ENCODE measurements around the gene PTPRM.

Gene PTPRM

DNA sequence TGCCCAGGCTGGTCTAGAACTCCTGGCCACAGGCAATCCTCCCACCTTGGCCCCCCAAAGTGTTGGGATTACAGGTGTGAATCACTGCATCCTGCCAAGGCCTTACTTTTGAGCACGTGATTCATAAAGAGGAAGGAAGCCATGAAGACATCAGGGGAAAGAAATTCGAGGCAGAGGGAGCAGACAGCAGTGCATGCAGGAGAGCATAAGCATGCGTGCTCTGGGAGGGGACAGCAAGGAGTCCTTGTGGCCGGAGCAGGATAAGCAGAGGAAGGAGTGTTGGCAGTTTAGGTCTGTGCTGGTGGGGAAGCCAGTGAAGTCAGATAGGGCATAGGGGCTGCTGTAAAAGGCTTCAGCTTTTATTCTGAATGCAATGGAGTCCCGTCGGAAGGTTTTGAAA lies 641.6 kb downstream of the PTPRM start:
- Histone ChIP-seq H2BK12ac (ENCODE audit: low read length in 2 of 2) (no peak overlapping the region), H3K14ac (ENCODE audit: low read length in 2 of 2) (no peak overlapping the region), H3K27ac (ENCODE audit: low read length, poor library complexity, severe bottlenecking) (no peak overlapping the region), H2AK5ac (ENCODE audit: low read length, severe bottlenecking) (no peak overlapping the region), H3K4me3 (ENCODE audit: insufficient read depth in 1 of 2, low read depth in 1 of 2, low read length in 2 of 2) (no peak overlapping the region), H3K36me3 (ENCODE audit: control insufficient read depth in 1 of 2, insufficient read depth in 2 of 2, low read depth in 1 of 2, low read length in 2 of 2) (peaks cover 3 to 10% of the 10 kb centered on the region in 2 experiments), H3K9me3 (ENCODE audit: control insufficient read depth, low read length) (no peaks in the 10 kb centered on the region), H3K27me3 (ENCODE audit: control insufficient read depth in 1 of 2, insufficient read depth in 1 of 2, low read length in 2 of 2) (no peaks in the 10 kb centered on the region), H3K23ac (ENCODE audit: low read length in 2 of 2) (no peak overlapping the region), H3K4me2 (ENCODE audit: low read length, poor library complexity, severe bottlenecking) (no peak overlapping the region), H4K91ac (ENCODE audit: low read length) (no peak overlapping the region), H2BK120ac (ENCODE audit: low read depth, low read length) (no peak overlapping the region), H2AFZ (ENCODE audit: low read depth, low read length) (no peak overlapping the region), H3K18ac (ENCODE audit: low read depth in 1 of 2, low read length in 2 of 2) (no peak overlapping the region), H3K79me1 (replicated peaks; ENCODE audit: low read length, poor library complexity, severe bottlenecking) (peaks cover 6% of the 10 kb centered on the region), H2BK5ac (ENCODE audit: low read depth, low read length, poor library complexity, severe bottlenecking) (no peak overlapping the region), H2BK15ac (ENCODE audit: low read depth, poor library complexity, severe bottlenecking) (no peak overlapping the region), H4K8ac (ENCODE audit: low read length) (no peak overlapping the region), H3K4me1 (ENCODE audit: control insufficient read depth, insufficient read depth, low read depth, low read length) (peaks cover 6% of the 10 kb centered on the region), H3K9ac (ENCODE audit: low read length) (no peak overlapping the region), H3K4ac (ENCODE audit: low read depth in 1 of 2, low read length in 2 of 2) (no peak overlapping the region)
- DNase-seq, result no peak
- 67% methylated on average over 6 of the region's 6 CpGs for whole genome bisulfite sequencing

DNA sequence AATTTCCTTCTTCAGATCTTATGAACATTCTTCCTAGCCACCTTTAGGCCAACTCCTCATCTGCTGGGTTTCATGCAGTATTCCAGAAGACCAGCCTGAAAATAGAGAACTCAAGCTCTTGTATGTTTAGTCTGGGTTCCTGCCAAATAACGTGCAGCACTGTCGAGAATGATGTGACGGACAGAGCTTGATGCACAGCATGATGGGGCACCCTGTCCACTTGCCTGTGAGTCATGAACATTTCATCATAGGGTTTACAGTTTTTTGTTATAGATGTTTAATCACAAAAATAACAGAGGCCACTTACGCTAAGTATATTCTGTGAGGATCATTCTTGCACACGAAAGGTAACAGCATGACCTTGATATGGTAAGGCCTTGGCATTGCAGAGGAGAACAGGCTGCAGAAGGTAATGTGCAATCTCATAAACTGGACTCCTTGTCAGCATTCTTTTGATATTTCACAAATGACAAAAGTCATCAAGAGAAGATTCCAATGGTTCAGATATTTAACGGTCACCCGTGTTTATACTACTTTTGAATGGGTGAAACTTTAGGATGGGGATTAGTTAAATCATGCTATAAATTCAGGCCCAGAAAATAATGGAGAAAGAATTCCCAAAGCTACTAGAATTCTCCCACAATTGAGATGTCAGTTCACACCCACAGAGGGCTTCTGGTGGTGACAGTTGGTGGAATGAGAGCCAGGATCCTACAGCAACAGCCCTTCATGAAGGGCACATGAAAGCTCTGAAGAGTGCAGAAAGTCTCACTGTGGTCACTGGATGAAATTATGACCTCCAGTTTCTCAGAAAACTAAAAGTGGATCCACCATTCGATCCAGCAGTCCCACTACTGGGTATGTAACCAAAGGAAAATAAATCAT lies 646.0 kb downstream of the PTPRM start:
- DNase-seq, result peak; percentile 6
- H3K23ac ChIP-seq (ENCODE audit: low read length in 2 of 2), result no peak overlapping the region
- H3K4me2 ChIP-seq (ENCODE audit: low read length, poor library complexity, severe bottlenecking), result no peak overlapping the region
- H2BK120ac ChIP-seq (ENCODE audit: low read depth, low read length), result no peak overlapping the region
- no peak overlapping the region for H2AK5ac ChIP-seq (ENCODE audit: low read length, severe bottlenecking)
- 72% methylated on average over 6 of the region's 8 CpGs for WGBS
- H3K18ac ChIP-seq (ENCODE audit: low read depth in 1 of 2, low read length in 2 of 2), result no peak overlapping the region
- H3K9me3 ChIP-seq (ENCODE audit: control insufficient read depth, low read length), result no peaks in the 10 kb centered on the region
- no peak overlapping the region for H2BK15ac ChIP-seq (ENCODE audit: low read depth, poor library complexity, severe bottlenecking)
- no peak overlapping the region for H4K8ac ChIP-seq (ENCODE audit: low read length)
- H3K27me3 ChIP-seq (ENCODE audit: control insufficient read depth in 1 of 2, insufficient read depth in 1 of 2, low read length in 2 of 2), result no peaks in the 10 kb centered on the region
- peaks cover 7% of the 10 kb centered on the region for H3K4me1 ChIP-seq (ENCODE audit: control insufficient read depth, insufficient read depth, low read depth, low read length)
- H3K27ac ChIP-seq (ENCODE audit: low read length, poor library complexity, severe bottlenecking), result no peak overlapping the region
- H2BK12ac ChIP-seq (ENCODE audit: low read length in 2 of 2), result no peak overlapping the region
- no peak overlapping the region for H3K14ac ChIP-seq (ENCODE audit: low read length in 2 of 2)
- no peak overlapping the region for H3K9ac ChIP-seq (ENCODE audit: low read length)
- H3K36me3 ChIP-seq (ENCODE audit: control insufficient read depth in 1 of 2, insufficient read depth in 2 of 2, low read depth in 1 of 2, low read length in 2 of 2), result peaks cover 6 to 11% of the 10 kb centered on the region in 2 experiments
- no peak overlapping the region for H2AFZ ChIP-seq (ENCODE audit: low read depth, low read length)
- no peak overlapping the region for H2BK5ac ChIP-seq (ENCODE audit: low read depth, low read length, poor library complexity, severe bottlenecking)
- H3K4ac ChIP-seq (ENCODE audit: low read depth in 1 of 2, low read length in 2 of 2), result no peak overlapping the region
- peaks cover 4% of the 10 kb centered on the region for H3K79me1 ChIP-seq (replicated peaks; ENCODE audit: low read length, poor library complexity, severe bottlenecking)
- H4K91ac ChIP-seq (ENCODE audit: low read length), result no peak overlapping the region
- H3K4me3 ChIP-seq (ENCODE audit: insufficient read depth in 1 of 2, low read depth in 1 of 2, low read length in 2 of 2), result no peak overlapping the region

DNA sequence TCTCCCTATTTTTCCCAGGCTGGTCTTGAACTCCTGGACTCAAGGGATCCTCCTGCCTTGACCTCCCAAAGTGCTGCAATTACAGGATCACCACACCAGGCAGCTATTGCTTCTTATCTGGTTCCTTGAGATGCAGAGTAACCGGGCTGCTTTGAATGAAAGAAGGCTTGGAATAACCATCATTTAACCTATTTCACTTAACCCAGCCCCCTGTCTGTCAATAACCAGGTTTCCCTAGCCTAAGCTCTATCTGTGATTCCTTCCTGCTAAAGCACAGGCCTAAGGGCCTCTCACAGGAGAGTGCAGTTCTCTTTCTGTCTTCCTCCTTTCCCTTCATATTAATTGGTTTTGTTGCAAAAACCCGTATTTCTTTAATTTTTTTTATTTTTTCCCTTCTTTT lies 648.6 kb downstream of the PTPRM start:
- Histone ChIP-seq H2AFZ (ENCODE audit: low read depth, low read length) (no peak overlapping the region), H3K4me1 (ENCODE audit: control insufficient read depth, insufficient read depth, low read depth, low read length) (peaks cover 8% of the 10 kb centered on the region), H3K18ac (ENCODE audit: low read depth in 1 of 2, low read length in 2 of 2) (no peak overlapping the region), H3K27ac (ENCODE audit: low read length, poor library complexity, severe bottlenecking) (no peak overlapping the region), H2BK120ac (ENCODE audit: low read depth, low read length) (no peak overlapping the region), H3K4me2 (ENCODE audit: low read length, poor library complexity, severe bottlenecking) (no peak overlapping the region), H3K27me3 (ENCODE audit: control insufficient read depth in 1 of 2, insufficient read depth in 1 of 2, low read length in 2 of 2) (no peaks in the 10 kb centered on the region), H3K79me1 (replicated peaks; ENCODE audit: low read length, poor library complexity, severe bottlenecking) (peaks cover 1% of the 10 kb centered on the region), H3K14ac (ENCODE audit: low read length in 2 of 2) (no peak overlapping the region), H3K9ac (ENCODE audit: low read length) (no peak overlapping the region), H4K8ac (ENCODE audit: low read length) (no peak overlapping the region), H2BK12ac (ENCODE audit: low read length in 2 of 2) (no peak overlapping the region), H2AK5ac (ENCODE audit: low read length, severe bottlenecking) (no peak overlapping the region), H2BK15ac (ENCODE audit: low read depth, poor library complexity, severe bottlenecking) (no peak overlapping the region), H3K36me3 (ENCODE audit: control insufficient read depth in 1 of 2, insufficient read depth in 2 of 2, low read depth in 1 of 2, low read length in 2 of 2) (peaks cover 6 to 11% of the 10 kb centered on the region in 2 experiments), H3K4me3 (ENCODE audit: insufficient read depth in 1 of 2, low read depth in 1 of 2, low read length in 2 of 2) (no peak overlapping the region), H2BK5ac (ENCODE audit: low read depth, low read length, poor library complexity, severe bottlenecking) (no peak overlapping the region), H3K23ac (ENCODE audit: low read length in 2 of 2) (no peak overlapping the region), H4K91ac (ENCODE audit: low read length) (no peak overlapping the region), H3K9me3 (ENCODE audit: control insufficient read depth, low read length) (no peaks in the 10 kb centered on the region), H3K4ac (ENCODE audit: low read depth in 1 of 2, low read length in 2 of 2) (no peak overlapping the region)
- 82% methylated on average over 2 of the region's 2 CpGs for WGBS
- DNase-seq, result no peak

DNA sequence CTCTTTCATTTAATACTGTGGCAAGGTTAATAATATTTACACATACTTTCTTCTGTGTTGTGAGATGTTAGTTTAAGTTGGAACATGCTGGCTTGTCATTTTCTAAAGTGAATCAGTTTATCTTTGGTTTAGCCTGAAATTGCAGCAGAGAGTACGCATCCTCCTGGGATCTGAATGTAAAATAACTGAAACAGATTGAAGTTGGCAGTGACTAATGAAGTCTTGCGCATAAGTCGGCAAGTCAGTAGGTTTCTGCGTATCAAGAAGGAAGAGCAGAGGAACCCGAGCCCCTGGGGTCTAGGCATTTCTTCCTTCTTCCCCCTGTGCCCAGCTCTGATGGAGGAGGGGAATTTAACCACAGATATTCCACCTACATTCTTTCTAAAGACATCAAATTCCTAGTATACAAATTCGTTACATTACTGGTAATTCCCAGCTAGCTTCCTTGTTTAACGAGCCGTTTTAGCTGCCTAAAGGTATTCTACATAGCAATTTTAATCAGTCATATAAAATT lies 650.0 kb downstream of the PTPRM start:
- Histone ChIP-seq H3K27ac (ENCODE audit: low read length, poor library complexity, severe bottlenecking) (peak overlapping the region; percentile 62), H2BK5ac (ENCODE audit: low read depth, low read length, poor library complexity, severe bottlenecking) (no peak overlapping the region), H2BK12ac (ENCODE audit: low read length in 2 of 2) (no peak overlapping the region), H3K4ac (ENCODE audit: low read depth in 1 of 2, low read length in 2 of 2) (no peak overlapping the region), H3K14ac (ENCODE audit: low read length in 2 of 2) (no peak overlapping the region), H3K27me3 (ENCODE audit: control insufficient read depth in 1 of 2, insufficient read depth in 1 of 2, low read length in 2 of 2) (no peaks in the 10 kb centered on the region), H2BK15ac (ENCODE audit: low read depth, poor library complexity, severe bottlenecking) (no peak overlapping the region), H2AFZ (ENCODE audit: low read depth, low read length) (no peak overlapping the region), H3K79me1 (replicated peaks; ENCODE audit: low read length, poor library complexity, severe bottlenecking) (peaks cover 4% of the 10 kb centered on the region), H3K4me2 (ENCODE audit: low read length, poor library complexity, severe bottlenecking) (peak overlapping the region; percentile 54), H2AK5ac (ENCODE audit: low read length, severe bottlenecking) (no peak overlapping the region), H3K9me3 (ENCODE audit: control insufficient read depth, low read length) (no peaks in the 10 kb centered on the region), H3K18ac (ENCODE audit: low read depth in 1 of 2, low read length in 2 of 2) (no peak overlapping the region), H3K4me3 (ENCODE audit: insufficient read depth in 1 of 2, low read depth in 1 of 2, low read length in 2 of 2) (no peak overlapping the region), H3K4me1 (ENCODE audit: control insufficient read depth, insufficient read depth, low read depth, low read length) (peaks cover 6% of the 10 kb centered on the region), H4K8ac (ENCODE audit: low read length) (no peak overlapping the region), H3K9ac (ENCODE audit: low read length) (no peak overlapping the region), H3K23ac (ENCODE audit: low read length in 2 of 2) (no peak overlapping the region), H3K36me3 (ENCODE audit: control insufficient read depth in 1 of 2, insufficient read depth in 2 of 2, low read depth in 1 of 2, low read length in 2 of 2) (peaks cover 3 to 11% of the 10 kb centered on the region in 2 experiments), H2BK120ac (ENCODE audit: low read depth, low read length) (no peak overlapping the region), H4K91ac (ENCODE audit: low read length) (no peak overlapping the region)
- WGBS, result 92% methylated on average over 5 of the region's 8 CpGs
- DNase-seq, result peak; percentile 1

Data from mesenchymal stem cell (in vitro differentiated cells and primary cell).